Astrocyte (in vitro differentiated cells and primary cell): ENCODE measurements around the gene MGAT5.

ENCODE experiments used
- EZH2 ChIP-seq: IDR thresholded peaks from 2 replicates; pipeline ENCODE4 v1.6.1; 2012; ENCODE audit warnings: mild to moderate bottlenecking, low read length, inconsistent platforms; ENCODE audit not compliant: insufficient read depth
- TF ChIP-seq, protein P1 (sequence below): IDR thresholded peaks from 2 replicates; pipeline ENCODE4 v1.5.1; 2011; ENCODE audit warnings: low read depth, mild to moderate bottlenecking, inconsistent platforms, low read length, moderate library complexity; ENCODE audit not compliant: insufficient read depth

DNA sequence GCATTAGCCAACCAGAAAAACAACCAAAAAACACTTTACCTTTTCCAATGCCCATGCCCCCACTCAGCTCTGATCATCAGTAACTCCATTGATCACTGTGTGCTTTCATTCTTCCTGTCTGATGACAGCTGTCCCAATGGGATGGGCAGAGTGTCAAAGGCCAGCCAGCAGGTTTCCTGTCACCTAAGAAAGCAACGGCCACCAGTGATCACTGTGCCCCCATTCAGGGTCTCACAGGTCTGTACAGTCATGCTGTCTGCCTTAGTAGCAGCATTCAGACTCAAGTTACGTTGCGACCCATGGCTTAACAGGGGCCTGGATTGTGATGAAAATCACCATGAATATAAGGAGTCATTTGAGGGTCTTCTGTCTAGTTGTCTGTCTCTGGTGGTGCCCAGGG, 184.5 kb downstream of the MGAT5 start:
- TF ChIP-seq, protein P1, sequence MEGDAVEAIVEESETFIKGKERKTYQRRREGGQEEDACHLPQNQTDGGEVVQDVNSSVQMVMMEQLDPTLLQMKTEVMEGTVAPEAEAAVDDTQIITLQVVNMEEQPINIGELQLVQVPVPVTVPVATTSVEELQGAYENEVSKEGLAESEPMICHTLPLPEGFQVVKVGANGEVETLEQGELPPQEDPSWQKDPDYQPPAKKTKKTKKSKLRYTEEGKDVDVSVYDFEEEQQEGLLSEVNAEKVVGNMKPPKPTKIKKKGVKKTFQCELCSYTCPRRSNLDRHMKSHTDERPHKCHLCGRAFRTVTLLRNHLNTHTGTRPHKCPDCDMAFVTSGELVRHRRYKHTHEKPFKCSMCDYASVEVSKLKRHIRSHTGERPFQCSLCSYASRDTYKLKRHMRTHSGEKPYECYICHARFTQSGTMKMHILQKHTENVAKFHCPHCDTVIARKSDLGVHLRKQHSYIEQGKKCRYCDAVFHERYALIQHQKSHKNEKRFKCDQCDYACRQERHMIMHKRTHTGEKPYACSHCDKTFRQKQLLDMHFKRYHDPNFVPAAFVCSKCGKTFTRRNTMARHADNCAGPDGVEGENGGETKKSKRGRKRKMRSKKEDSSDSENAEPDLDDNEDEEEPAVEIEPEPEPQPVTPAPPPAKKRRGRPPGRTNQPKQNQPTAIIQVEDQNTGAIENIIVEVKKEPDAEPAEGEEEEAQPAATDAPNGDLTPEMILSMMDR = no peak
- no peak for TF ChIP-seq EZH2
